Stimulated activated naive CD8-positive, alpha-beta T cell treated with anti-CD3 and anti-CD28 coated beads, Interleukin-15, amount 100 ng/mL, for 72 hours (primary cell): Measurements from ENCODE around the gene MGMT.

Experiments used
- ATAC-seq: fragments of 150-1000 bp; cut with Tn5 transposase; 2 replicates; pipeline ENCODE4 v1.10.0; 2021; ENCODE audit warnings: mild to moderate bottlenecking, moderate library complexity
- DNase-seq, 2 donors: peaks; one replicate each; pipeline ENCODE4 v3.0.0; 2021 to 2022
- H3K27ac Mint-ChIP-seq, 2 donors: one replicate each; pipeline ENCODE4 v1.8.0; 2022; ENCODE audit warnings: mild to moderate bottlenecking in 2 of 2, mixed read lengths in 2 of 2, moderate library complexity in 2 of 2
- H3K27me3 Mint-ChIP-seq: one replicate; pipeline ENCODE4 v1.8.0; 2022; ENCODE audit warnings: mixed read lengths
- H3K4me1 Mint-ChIP-seq: one replicate; pipeline ENCODE4 v1.8.0; 2022; ENCODE audit warnings: mild to moderate bottlenecking, mixed read lengths
- H3K4me3 Mint-ChIP-seq, 2 donors: one replicate each; pipeline ENCODE4 v1.8.0; 2022; ENCODE audit warnings: mild to moderate bottlenecking in 2 of 2, mixed read lengths in 2 of 2, moderate library complexity in 1 of 2
- H3K9me3 Mint-ChIP-seq, 2 donors: one replicate each; pipeline ENCODE4 v1.8.0; 2022; ENCODE audit warnings: mixed read lengths in 2 of 2

Gene MGMT

DNA sequence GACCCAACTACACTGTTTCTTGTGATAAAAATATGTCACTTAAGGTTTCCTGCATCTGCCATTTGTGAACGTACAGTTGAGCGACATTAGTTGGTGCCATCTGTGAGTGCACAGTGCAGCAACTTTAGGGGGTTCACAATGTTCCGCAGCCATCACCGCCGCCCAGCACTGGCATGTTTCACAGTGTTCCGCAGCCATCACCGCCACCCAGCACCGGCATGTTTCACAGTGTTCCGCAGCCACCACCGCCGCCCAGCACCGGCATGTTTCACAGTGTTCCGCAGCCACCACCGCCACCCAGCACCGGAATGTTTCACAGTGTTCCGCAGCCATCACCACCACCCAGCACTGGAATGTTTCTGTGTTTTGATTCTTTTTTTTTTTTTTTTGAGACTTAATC, 83.0 kb downstream of the MGMT start:
- Mint-ChIP-seq H3K4me3 (no peak overlapping the region), H3K27me3 (no peaks in the 10 kb centered on the region), H3K27ac (no peak overlapping the region), H3K9me3 (peaks cover 11 to 55% of the 10 kb centered on the region in 2 donors), H3K4me1 (no peaks in the 10 kb centered on the region)
- ATAC-seq (no peak), DNase-seq (no peak)

DNA sequence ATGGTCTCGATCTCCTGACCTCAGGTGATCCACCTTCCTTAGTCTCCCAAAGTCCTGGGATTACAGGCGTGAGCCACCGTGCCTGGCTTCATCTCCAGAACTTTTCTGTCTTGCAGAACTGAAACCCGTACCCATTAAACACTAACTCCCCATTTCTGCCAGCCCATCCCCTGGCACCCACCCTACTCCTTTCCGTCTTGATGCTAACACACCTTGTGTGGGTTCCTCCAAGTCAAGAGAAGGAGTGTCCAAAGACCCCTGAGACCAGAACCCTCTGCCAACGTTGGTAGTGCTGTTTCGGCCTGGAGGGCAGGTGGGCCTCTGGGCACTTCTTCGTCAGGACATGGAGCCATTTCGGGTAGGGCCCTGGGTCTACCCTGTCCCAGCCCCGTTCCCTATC, 83.6 kb downstream of the MGMT start:
- Mint-ChIP-seq H3K9me3 (peaks cover 11 to 55% of the 10 kb centered on the region in 2 donors), H3K27me3 (no peaks in the 10 kb centered on the region), H3K4me3 (no peak overlapping the region), H3K27ac (no peak overlapping the region), H3K4me1 (no peaks in the 10 kb centered on the region)
- DNase-seq (no peak), ATAC-seq (no peak)

DNA sequence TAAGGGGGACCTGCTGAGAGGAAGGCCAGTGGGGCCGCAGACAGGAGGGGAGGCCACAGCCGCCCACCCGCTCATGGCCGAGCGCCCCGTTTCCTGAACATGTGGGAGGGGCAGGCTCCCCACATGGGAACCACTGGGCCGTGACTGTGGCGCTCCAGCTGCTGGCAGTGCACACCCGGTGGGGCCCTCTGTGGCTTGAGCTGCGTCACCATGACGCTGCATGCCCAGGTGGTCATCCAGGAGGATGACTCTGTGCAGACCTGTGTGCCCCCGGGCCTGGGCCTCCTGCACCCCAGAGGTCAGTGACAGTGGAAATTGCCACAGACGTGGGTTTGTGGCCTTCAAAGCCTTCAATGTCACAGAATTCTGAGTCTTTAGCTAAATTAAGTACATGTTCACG, 85.1 kb downstream of the MGMT start:
- Mint-ChIP-seq H3K27ac (no peak overlapping the region), H3K4me1 (no peaks in the 10 kb centered on the region), H3K4me3 (no peak overlapping the region), H3K9me3 (peaks cover 14 to 58% of the 10 kb centered on the region in 2 donors), H3K27me3 (no peaks in the 10 kb centered on the region)
- DNase-seq (no peak), ATAC-seq (no peak)

DNA sequence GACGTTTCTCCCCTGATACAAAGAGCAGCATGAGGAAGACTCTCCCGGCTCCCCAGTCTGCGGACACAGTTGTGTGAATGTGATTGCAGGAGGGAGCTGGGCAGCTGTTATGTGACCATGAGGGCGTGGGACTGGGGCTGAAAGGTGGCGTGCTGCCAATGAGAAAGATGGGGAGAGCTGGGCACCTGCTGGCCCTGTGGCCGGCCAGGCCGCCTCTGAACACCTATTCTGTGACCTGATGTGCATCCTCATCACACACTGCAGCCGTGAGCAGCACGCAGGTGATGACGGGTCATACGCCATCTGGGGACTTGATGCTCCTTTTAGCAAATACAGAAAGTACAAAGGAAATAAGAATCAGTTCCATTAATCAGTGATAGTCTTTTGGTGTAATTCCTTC, 86.9 kb downstream of the MGMT start:
- no peaks in the 10 kb centered on the region for H3K4me1 Mint-ChIP-seq
- H3K27me3 Mint-ChIP-seq: no peaks in the 10 kb centered on the region
- DNase-seq (no peak), ATAC-seq (no peak)
- peaks cover 31 to 61% of the 10 kb centered on the region in 2 donors for H3K9me3 Mint-ChIP-seq
- H3K27ac Mint-ChIP-seq: no peak overlapping the region
- no peak overlapping the region for H3K4me3 Mint-ChIP-seq

DNA sequence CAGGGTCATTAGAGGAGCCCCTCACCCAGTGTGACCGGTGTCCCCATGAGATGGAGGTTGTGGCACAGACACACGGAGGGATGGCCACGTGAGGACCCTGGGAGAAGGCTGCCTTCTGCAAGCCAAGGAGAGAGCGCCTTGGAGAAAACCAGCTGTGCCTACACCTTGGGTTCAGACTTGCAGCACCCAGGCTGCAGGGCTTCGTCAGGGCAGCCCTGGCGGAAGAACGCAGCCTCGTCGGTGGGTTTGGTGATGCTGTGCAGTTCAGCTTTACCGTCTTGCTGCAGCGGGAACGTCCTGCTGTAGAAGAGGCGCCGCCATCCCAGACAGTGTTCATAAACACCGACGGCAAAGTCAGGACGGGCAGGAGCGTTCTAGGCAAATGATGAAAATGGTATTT, 89.3 kb downstream of the MGMT start:
- H3K4me1 Mint-ChIP-seq: no peaks in the 10 kb centered on the region
- no peak for DNase-seq
- no peak for ATAC-seq
- no peaks in the 10 kb centered on the region for H3K27me3 Mint-ChIP-seq
- H3K4me3 Mint-ChIP-seq: no peak overlapping the region
- peaks cover 26 to 56% of the 10 kb centered on the region in 2 donors for H3K9me3 Mint-ChIP-seq
- H3K27ac Mint-ChIP-seq: no peak overlapping the region

DNA sequence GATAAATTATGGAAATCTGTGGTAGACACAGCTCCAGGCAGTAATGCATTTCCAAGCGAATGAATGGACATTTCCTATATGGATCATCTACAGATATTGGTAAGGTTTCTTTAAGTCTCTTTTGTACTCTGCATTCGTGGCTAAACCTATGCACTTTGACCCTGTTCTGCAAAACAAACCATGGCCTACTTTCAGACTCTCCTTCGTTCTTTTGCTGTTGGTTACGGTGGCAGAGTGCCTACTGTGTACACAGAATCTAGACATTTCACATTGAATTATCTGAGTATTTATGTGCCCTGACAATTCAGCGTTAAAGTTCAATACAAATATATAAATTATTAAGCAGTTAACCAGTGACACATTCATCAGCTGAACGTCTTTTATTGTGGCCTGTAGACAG, 93.3 kb downstream of the MGMT start:
- H3K27me3 Mint-ChIP-seq: no peaks in the 10 kb centered on the region
- no peak overlapping the region for H3K4me3 Mint-ChIP-seq
- H3K27ac Mint-ChIP-seq: no peak overlapping the region
- no peak for ATAC-seq
- no peak for DNase-seq
- H3K4me1 Mint-ChIP-seq: no peaks in the 10 kb centered on the region
- peaks cover 28 to 59% of the 10 kb centered on the region in 2 donors for H3K9me3 Mint-ChIP-seq

DNA sequence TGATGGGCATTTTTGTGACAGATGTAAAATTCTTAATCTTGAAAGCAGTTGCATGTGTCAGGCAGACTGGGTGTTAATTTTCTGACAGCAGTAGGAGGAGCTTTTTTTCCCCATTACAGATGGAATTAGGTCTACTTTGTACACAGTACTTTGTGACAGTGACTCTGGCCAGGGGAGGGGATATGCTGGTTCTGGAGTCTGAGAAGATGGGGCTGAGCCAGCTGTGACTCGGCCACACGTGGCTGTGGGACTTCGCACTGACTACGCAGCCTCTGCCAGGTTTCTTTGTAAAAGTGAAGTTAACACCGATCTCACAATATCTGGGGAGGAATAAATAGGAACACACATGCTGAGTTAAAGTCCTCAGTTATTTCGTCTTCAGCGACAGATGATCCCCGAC, 95.4 kb downstream of the MGMT start:
- no peaks in the 10 kb centered on the region for H3K4me1 Mint-ChIP-seq
- ATAC-seq: no peak

DNA sequence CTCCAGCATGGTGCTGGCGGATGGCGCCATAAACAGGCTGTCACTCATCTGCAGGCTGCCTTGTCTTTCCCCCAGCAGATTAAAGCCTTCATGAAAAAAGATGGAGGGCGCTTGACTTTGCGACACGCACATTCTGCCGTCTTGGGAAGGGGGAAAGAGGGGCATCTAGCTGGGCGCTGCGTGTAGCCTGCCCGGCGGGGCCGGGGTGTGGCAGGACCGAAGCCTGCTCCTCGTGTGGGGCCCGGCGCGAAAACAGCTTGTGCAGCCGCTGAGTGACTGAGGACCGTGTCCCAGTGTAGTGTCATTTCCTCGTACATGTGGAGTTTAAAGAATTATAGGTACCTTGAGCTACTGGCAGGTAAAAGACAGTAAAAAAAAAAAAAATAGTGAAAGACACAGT, 97.9 kb downstream of the MGMT start:
- DNase-seq (no peak), ATAC-seq (no peak)
- no peak overlapping the region for H3K4me3 Mint-ChIP-seq
- no peaks in the 10 kb centered on the region for H3K27me3 Mint-ChIP-seq
- H3K27ac Mint-ChIP-seq: peak overlapping the region in 1 of 2 donors; percentile 67
- H3K4me1 Mint-ChIP-seq: no peaks in the 10 kb centered on the region
- H3K9me3 Mint-ChIP-seq: peaks cover 8 to 33% of the 10 kb centered on the region in 2 donors

More for the DNA sequence above, 95.4 kb downstream of the MGMT start:
- Mint-ChIP-seq H3K27ac (no peak overlapping the region), H3K4me3 (no peak overlapping the region), H3K9me3 (peaks cover 22 to 42% of the 10 kb centered on the region in 2 donors), H3K27me3 (no peaks in the 10 kb centered on the region)
- DNase-seq: no peak

DNA sequence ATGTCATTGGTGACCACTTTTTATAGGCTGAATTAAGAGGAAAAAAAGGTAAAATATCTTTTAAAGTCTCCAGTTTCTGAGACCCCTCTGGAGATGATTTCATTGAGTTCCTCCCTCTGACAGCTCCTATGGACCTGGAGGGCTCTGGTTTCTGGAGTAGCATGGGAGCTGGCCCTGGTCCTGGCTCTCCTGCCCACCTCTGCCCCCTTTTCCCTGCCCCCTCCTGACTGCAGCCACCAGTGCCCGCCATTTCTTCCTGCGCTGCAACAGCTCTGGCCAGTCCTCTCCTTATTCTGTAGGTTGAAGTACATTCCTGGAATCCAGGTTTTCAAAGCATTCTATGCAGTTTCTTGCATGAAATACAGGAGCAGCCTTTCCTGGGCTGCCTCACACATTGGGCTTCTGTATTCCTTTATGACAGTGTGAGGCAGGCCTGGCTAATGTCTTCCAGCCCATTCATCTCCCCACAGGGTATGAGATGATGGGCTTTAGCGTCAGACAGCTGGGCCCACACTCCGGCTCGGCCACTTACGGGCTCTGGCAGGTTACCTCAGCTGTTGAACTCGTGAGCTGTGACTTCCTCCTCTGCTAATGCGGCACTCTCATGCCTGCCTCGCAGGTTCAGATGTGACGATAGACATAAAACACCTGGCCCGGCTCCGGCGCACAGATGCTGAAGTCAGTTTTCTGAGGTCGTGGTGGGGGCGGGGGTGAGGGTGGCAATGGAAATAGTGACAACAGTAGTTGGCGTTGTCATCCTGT, 101.7 kb downstream of the MGMT start:
- Mint-ChIP-seq H3K9me3 (peaks cover 4 to 15% of the 10 kb centered on the region in 2 donors), H3K4me3 (no peak overlapping the region), H3K27me3 (no peaks in the 10 kb centered on the region), H3K27ac (no peak overlapping the region), H3K4me1 (no peaks in the 10 kb centered on the region)
- DNase-seq (no peak), ATAC-seq (no peak)

DNA sequence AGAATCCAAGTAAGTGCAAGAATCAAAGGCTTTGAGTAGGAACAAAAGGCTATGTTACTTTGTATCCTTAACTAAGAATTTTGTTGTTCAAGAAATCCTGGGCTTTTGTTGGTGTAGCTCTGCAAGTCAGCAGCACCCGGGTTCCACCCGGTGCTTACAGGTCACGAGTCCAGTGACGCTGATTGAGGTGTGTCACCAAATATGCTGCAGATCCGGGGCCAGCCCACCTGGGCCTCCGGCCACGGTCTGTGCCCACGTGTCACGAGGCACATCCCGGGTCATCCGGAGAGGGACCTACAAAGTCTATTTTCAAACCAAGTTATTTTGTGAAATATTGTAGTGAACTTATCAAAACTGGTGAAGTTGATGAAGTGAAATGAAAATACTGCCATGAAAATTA, 103.1 kb downstream of the MGMT start:
- H3K4me1 Mint-ChIP-seq: no peaks in the 10 kb centered on the region
- no peak overlapping the region for H3K4me3 Mint-ChIP-seq
- DNase-seq: no peak
- H3K9me3 Mint-ChIP-seq: peaks cover 4 to 15% of the 10 kb centered on the region in 2 donors
- no peak for ATAC-seq
- no peaks in the 10 kb centered on the region for H3K27me3 Mint-ChIP-seq
- no peak overlapping the region for H3K27ac Mint-ChIP-seq

DNA sequence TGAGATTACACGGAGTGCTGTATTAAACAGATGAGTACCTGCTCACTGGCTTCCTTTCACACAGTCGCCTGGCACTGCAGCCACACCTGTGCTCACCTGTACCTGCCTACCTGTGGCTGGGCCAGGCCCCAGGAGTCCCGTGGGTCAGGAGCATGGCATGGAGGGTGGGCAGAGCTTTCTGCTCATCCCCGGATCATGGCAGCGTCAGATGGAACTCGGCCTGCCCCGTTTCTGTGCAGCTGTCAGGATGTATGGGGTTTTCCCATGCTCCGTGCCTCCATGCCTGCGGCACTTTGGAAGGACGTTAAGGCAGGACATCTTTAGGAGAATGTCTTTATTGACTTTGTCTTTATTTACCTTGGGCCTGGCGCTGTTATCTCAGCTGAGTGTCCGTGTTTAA, 112.2 kb downstream of the MGMT start:
- ATAC-seq: no peak
- peaks cover 5% of the 10 kb centered on the region for H3K4me1 Mint-ChIP-seq
- DNase-seq: no peak
- no peak overlapping the region for H3K4me3 Mint-ChIP-seq
- H3K9me3 Mint-ChIP-seq: peaks cover 22 to 50% of the 10 kb centered on the region in 2 donors
- H3K27ac Mint-ChIP-seq: no peak overlapping the region
- no peaks in the 10 kb centered on the region for H3K27me3 Mint-ChIP-seq

DNA sequence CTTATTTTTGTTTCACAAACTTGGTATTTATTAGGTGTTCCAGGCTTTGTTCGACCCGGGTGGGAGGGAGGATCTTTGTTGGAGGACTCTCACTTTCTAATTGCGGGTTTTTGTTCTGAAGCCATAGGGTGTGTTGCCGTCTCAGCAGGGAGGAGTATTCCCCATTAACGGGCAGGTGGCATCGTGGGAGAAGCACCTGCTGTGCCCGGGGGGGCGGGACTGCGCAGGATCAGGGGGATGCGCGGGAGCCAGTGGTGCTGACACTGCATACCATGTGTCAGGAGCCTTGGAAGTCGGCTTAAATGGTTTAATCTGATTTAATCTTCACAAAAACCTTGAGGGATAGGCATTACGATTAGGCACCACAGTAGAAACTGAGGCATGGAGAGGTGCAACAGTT, 113.0 kb downstream of the MGMT start:
- peaks cover 28 to 53% of the 10 kb centered on the region in 2 donors for H3K9me3 Mint-ChIP-seq
- H3K4me1 Mint-ChIP-seq: peaks cover 5% of the 10 kb centered on the region
- H3K4me3 Mint-ChIP-seq: no peak overlapping the region
- no peak overlapping the region for H3K27ac Mint-ChIP-seq
- ATAC-seq (no peak), DNase-seq (no peak)
- no peaks in the 10 kb centered on the region for H3K27me3 Mint-ChIP-seq

DNA sequence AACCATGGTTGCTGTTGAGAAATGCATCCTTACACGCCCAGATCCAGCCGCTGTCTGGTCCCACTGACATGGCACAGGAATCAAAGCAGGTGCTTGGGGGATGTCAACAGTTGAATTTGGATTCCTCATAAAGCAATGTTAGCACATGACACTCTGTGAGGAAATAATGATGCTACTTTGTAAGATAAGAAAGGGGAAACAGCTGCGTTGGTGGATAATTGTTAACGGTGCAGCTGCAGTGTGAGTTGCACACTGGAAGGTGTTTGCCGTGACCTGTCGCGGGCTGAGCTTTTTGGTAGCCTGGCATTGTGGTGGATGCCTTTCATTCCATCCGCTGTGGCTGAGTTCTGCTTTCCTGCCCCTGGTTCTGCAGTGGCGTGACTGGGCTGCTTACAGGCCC, 113.9 kb downstream of the MGMT start:
- H3K4me1 Mint-ChIP-seq: peaks cover 5% of the 10 kb centered on the region
- no peaks in the 10 kb centered on the region for H3K27me3 Mint-ChIP-seq
- peaks cover 31 to 62% of the 10 kb centered on the region in 2 donors for H3K9me3 Mint-ChIP-seq
- H3K4me3 Mint-ChIP-seq: no peak overlapping the region
- H3K27ac Mint-ChIP-seq: no peak overlapping the region
- ATAC-seq: no peak
- no peak for DNase-seq

DNA sequence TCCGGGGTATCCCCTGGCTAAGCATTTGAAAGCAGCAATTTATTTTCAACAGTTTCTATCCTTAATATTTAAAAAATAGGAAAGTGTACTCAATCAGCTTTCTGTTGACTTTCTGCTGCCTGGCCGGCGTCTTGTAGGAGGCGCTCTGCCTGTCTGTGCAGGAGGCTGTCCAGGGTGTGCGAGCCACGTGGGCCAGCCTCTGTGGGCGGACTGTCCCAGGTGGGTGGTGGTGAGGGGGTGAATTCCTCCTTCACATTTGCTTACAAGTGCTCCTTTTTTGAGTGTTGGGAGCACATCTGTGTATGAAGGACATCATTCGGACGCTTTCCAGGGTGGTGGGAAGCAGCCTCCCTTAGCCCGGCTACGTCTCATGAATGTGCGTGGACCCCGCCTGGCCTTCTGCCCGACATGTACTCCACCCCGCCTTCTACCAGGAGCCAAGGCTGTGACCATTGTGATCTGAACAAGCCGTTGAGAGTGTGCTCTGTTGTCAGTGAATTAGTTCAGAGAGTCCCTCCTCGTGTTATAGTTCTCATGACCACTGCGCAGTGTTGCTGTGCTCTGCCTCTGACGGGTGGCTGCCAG, 114.9 kb downstream of the MGMT start:
- no peak overlapping the region for H3K27ac Mint-ChIP-seq
- H3K4me1 Mint-ChIP-seq: peaks cover 5% of the 10 kb centered on the region
- H3K27me3 Mint-ChIP-seq: no peaks in the 10 kb centered on the region
- DNase-seq: no peak
- ATAC-seq: no peak
- no peak overlapping the region for H3K4me3 Mint-ChIP-seq
- peaks cover 32 to 70% of the 10 kb centered on the region in 2 donors for H3K9me3 Mint-ChIP-seq

DNA sequence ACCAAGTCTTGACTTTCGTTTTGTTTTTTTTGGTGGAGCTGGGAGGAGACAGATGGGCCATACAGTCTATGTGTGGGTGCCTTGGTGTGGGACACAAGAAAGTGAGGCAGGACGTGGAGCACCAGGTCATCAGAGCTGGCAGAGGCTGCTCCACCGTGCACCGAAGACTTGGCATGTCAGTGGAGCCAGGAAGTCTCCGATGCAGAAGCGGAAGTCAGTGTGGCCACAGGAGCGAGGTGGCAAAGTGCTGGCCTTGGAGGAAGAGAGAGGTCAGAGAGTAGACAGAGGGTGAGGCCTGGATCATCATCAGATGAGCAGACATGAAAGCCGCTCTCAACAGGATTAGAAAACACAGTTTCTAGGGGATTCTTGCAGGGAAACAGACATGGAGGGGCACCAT, 116.8 kb downstream of the MGMT start:
- Mint-ChIP-seq H3K9me3 (peaks cover 45 to 90% of the 10 kb centered on the region in 2 donors), H3K27ac (no peak overlapping the region), H3K27me3 (no peaks in the 10 kb centered on the region), H3K4me3 (no peak overlapping the region), H3K4me1 (peaks cover 5% of the 10 kb centered on the region)
- no peak for DNase-seq
- no peak for ATAC-seq

DNA sequence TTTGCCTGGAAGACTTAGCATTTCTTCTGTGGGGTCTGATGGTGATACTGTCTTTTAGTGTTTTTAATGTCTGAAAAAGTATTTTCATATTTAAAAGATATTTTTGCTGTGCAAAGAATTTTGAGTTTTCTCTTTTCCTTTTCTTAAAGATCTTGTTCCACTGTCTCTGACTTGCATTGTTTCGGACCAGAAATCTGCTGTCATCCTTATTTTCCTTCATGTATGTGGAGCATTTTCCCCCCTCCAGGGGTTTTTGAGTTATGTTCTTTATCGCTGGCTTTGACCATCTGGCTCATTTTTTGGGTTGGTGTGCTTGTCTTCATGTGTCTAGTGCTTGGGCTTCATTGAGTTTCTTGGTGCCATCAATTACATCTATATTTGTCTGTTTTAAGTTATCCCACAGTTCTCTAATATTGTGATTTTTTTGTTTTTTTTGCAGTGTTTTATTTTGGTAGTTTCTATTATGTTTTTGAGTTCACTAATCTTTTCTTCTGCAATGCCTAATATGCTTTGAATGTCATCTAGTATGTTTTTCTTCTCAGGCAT, 119.9 kb downstream of the MGMT start:
- Mint-ChIP-seq H3K27ac (no peak overlapping the region), H3K27me3 (no peaks in the 10 kb centered on the region), H3K4me3 (no peak overlapping the region), H3K4me1 (no peaks in the 10 kb centered on the region), H3K9me3 (peaks cover 34 to 80% of the 10 kb centered on the region in 2 donors)
- DNase-seq (no peak), ATAC-seq (no peak)
